OCI-M2 (cell line): Measurements from ENCODE around the gene CGNL1.

Experiments
- DNase-seq: peaks from one replicate; lab custom pipeline; 2025; ENCODE audit not compliant: unreplicated experiment; lab: John Stamatoyannopoulos, UW

Gene CGNL1

GRCh38 chr15:57565311-57565710, 189.0 kb downstream of the CGNL1 start:
- DNase-seq = no peak

DNA sequence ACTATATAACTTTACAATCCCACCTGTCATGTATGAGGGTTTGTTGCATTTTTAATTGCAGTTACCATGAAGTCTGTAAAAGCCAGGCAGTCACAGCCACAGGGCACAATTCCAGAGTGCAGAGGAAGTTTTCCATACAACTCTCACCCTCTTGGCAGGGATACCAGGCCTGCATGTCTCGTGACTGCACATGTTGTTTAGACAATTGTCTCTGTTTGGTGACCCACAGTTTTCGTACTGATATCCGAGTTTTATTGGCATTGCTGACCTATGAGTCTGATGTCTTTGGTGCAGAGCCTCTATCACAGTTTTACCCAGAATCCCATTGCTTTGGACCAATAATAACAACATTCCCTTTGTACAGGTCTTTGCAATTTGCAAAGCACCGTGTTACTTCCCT, 190.5 kb downstream of the CGNL1 start:
- DNase-seq = no peak

GRCh38 chr15:57567891-57568290, 191.6 kb downstream of the CGNL1 start:
- no peak for DNase-seq

- no peak for DNase-seq
Measured at GRCh38 chr15:57568299-57568698, 192.0 kb downstream of the CGNL1 start.

DNA sequence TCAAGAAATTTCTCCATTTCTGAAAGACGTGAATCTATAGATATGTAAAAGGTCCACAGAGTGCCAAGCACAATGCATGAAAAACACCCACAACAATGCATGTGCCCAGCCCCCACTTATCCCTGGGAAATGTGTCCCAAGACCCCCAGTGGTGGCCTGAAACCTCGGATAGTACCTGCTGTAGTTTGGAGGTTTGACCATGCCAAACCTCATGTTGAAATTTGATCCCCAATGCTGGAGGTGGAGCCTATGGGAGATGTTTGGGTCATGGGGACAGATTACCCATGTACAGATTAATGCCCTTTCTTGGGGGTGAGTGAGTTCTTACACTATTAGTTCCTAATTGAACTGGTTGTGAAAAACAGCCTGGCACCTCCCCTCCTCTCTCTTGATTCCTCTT, 194.0 kb downstream of the CGNL1 start:
- DNase-seq = no peak

- no peak for DNase-seq
Measured at GRCh38 chr15:57570994-57571393, 194.7 kb downstream of the CGNL1 start.

GRCh38 chr15:57571725-57572124, 195.4 kb downstream of the CGNL1 start:
- no peak for DNase-seq

DNA sequence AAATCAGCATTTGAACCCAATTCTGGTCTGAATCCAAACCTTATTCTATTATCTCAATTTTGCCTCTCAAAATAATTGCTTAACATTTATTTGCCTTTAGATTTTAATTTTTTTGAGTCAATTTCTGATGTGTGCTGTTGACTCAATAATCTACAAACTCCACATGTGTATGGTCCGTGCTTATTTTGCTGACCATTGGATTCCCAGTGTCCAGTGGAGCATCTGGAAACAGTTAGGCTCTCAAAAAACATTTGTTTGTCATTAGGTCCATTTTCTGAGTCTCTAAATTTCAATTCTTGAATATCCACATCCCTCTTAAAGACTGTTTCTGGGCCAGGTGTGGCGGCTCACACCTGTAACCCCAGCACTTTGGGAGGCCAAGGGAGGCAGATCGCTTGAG, 196.2 kb downstream of the CGNL1 start:
- DNase-seq = no peak

DNA sequence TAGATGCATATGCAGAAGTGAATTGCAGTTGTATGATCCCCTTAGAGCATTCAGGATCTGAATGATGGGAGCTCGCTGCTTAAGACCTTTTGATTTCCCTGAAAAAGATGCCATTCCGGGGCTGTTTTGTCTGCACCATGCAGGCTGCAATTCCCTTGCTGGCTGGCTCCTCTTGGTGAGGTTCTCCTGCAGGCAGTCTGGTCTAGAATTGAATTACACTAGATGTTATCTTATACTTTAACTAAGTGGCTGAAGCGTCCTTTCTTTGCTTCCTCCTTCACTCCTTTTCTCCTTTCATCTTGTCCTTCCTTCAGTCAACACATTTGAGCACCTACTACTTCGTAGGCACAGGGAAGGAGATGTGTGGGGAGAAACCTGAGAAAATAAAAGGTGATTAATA, 196.8 kb downstream of the CGNL1 start:
- DNase-seq = no peak

- DNase-seq = no peak
Measured at GRCh38 chr15:57575363-57575762, 199.1 kb downstream of the CGNL1 start.

DNA sequence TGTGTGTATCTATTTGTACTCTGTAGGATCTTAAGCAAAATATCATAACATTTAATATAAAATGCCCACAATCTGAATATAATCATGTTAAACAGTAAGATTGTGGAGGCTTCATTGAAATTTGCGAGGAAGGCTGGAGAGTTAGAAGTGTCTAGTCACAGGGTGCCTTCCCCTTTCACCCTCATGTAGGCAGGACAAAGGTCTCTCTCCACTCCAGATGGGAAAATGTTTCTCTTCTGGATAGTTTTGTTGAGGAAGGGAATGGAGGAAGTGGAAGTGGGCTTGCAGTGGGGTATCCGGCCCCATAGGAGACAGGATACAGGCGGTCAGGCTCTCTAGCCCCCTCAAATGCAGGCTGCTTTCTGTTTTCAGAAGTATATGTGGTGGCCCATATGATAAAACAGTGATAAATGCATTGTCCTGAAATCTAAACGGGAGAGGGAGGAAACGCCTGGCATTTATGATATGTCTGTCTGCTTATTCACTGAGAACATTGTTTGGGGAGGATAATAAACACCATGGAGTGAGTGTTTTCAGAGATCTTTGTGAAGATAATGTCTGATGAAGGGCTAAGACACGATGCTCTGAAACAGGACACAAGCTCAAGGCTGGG, 202.1 kb downstream of the CGNL1 start:
- no peak for DNase-seq

GRCh38 chr15:57580428-57580827, 204.1 kb downstream of the CGNL1 start:
- DNase-seq = no peak

GRCh38 chr15:57580866-57581265, 204.6 kb downstream of the CGNL1 start:
- DNase-seq = no peak

GRCh38 chr15:57582090-57582489, 205.8 kb downstream of the CGNL1 start:
- no peak for DNase-seq

- no peak for DNase-seq
Measured at GRCh38 chr15:57583282-57583681, 207.0 kb downstream of the CGNL1 start.

DNA sequence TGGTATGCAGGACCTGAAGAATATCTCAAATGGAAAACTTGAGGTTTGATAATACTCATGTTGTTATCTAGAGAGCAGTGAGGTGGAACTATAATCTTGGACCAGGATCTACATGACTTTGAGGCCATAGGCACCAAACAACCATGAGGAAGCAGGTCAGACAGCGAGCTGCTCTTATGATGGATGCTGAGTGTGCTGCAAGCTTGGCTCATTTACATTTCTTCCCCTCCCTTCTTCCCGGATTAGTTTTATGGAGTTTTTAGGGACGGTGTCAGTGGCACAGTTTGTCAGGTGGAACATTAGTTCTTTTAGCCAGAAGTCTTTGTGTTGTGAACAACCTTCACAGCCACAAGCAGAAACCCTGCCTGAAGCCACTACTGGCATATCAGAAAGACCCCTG, 207.4 kb downstream of the CGNL1 start:
- no peak for DNase-seq

DNA sequence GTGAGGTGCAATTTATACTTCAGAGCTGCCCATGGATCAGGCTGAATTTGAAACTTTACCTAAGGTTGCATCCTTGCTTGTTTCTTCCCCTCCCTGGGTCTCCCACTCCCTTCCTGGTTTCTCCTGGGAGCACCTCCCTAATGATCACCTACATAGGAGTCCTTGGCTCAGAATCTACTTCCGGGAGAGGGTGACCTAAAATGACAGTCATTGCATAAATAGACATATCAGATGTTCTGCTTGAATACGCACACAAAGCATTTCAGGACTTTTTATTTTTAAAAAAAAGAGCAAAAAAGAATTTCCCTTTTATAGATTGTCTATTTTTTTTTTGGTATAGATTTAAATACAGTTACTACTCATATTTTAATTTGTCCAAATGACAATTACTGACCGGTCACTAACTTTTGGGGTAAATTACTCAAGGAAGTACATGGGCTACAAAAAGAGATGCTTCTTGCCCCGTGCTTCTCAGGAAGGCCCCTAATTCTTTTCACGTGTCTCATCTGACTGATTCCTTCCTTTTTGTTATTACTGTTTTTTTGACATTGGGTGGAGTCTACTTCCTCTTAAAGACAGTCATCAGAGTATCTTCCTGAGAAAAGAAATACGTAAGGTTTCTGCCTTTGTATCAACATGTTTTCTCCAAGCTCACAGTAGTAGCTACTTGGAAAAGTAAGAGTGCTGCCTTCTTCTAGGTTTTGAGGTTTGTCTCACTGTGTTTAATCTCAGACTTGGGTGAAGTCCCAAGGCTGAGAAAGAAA, 210.5 kb downstream of the CGNL1 start:
- DNase-seq = no peak

GRCh38 chr15:57589281-57589680, 213.0 kb downstream of the CGNL1 start:
- no peak for DNase-seq

- no peak for DNase-seq
Measured at GRCh38 chr15:57589754-57590153, 213.4 kb downstream of the CGNL1 start.

GRCh38 chr15:57591237-57591821, 215.0 kb downstream of the CGNL1 start:
- no peak for DNase-seq

- no peak for DNase-seq
Measured at GRCh38 chr15:57591822-57592367, 215.6 kb downstream of the CGNL1 start, which contains the start of gene MYZAP. MYZAP (plus strand) TSS chr15:57591904; CDS start chr15:57592035, 131 bp downstream.

- DNase-seq = no peak
Measured at GRCh38 chr15:57592426-57592825, 216.1 kb downstream of the CGNL1 start.
